HEK293T (cell line): ENCODE measurements around the gene SPDYE4.

Experiments
- CTCF ChIA-PET: fragments of 350-600 bp; formaldehyde crosslinking; extraction: SDS; loops from one replicate; lab custom pipeline; 2021; ENCODE audit warnings: antibody characterized with exemption, inconsistent platforms; lab: Yijun Ruan, JAX
- POLR2A ChIA-PET: fragments of 350-600 bp; formaldehyde crosslinking; extraction: SDS; loops from one replicate; lab custom pipeline; 2020; ENCODE audit warnings: antibody characterized with exemption, inconsistent platforms; lab: Yijun Ruan, JAX
- DNase-seq: peaks from one replicate; pipeline ENCODE4 v3.0.0; 2012; ENCODE audit warnings: mixed read lengths; ENCODE audit errors: extremely low spot score
- ARNT ChIP-seq: fragments of 450-650 bp; IDR thresholded peaks from 2 replicates; pipeline ENCODE4 v1.6.1; 2017; ENCODE audit warnings: mild to moderate bottlenecking
- BHLHE40 ChIP-seq: fragments of 450-650 bp; IDR thresholded peaks from 2 replicates; pipeline ENCODE4 v1.6.1; 2016; ENCODE audit warnings: mild to moderate bottlenecking, moderate library complexity, borderline replicate concordance
- CTBP1 ChIP-seq: fragments of 450-650 bp; IDR thresholded peaks from 2 replicates; pipeline ENCODE4 v1.6.1; 2016; ENCODE audit warnings: borderline replicate concordance
- ELF4 ChIP-seq: fragments of 450-650 bp; IDR thresholded peaks from 2 replicates; pipeline ENCODE4 v1.6.1; 2017; ENCODE audit warnings: antibody characterized with exemption
- FOXA1 ChIP-seq: fragments of 450-650 bp; IDR thresholded peaks from 2 replicates; pipeline ENCODE4 v1.6.1; 2016; ENCODE audit warnings: mild to moderate bottlenecking
- FOXK2 ChIP-seq: fragments of 450-650 bp; IDR thresholded peaks from 2 replicates; pipeline ENCODE4 v1.6.1; 2016; ENCODE audit warnings: mild to moderate bottlenecking
- FOXM1 ChIP-seq: fragments of 450-650 bp; IDR thresholded peaks from 2 replicates; pipeline ENCODE4 v1.6.1; 2017; ENCODE audit warnings: mild to moderate bottlenecking, borderline replicate concordance
- HDGF ChIP-seq: fragments of 450-650 bp; IDR thresholded peaks from 2 replicates; pipeline ENCODE4 v1.6.1; 2017; ENCODE audit warnings: antibody characterized with exemption, borderline replicate concordance
- L3MBTL2 ChIP-seq: fragments of 450-650 bp; conservative IDR thresholded peaks from 2 replicates; pipeline ENCODE4 v1.6.1; 2016; ENCODE audit warnings: mild to moderate bottlenecking
- LEF1 ChIP-seq: fragments of 450-650 bp; IDR thresholded peaks from 2 replicates; pipeline ENCODE4 v1.6.1; 2017; ENCODE audit warnings: mild to moderate bottlenecking, borderline replicate concordance
- NFRKB ChIP-seq: fragments of 450-650 bp; IDR thresholded peaks from 2 replicates; pipeline ENCODE4 v1.6.1; 2016; ENCODE audit warnings: mild to moderate bottlenecking, moderate library complexity
- PKNOX1 ChIP-seq: fragments of 450-650 bp; IDR thresholded peaks from 2 replicates; pipeline ENCODE4 v1.6.1; 2016
- SP1 ChIP-seq: fragments of 450-650 bp; IDR thresholded peaks from 2 replicates; pipeline ENCODE4 v1.6.1; 2017
- SUZ12 ChIP-seq: fragments of 450-650 bp; IDR thresholded peaks from 2 replicates; pipeline ENCODE4 v1.6.1; 2016; ENCODE audit warnings: mild to moderate bottlenecking
- TARDBP ChIP-seq: fragments of 450-650 bp; IDR thresholded peaks from 2 replicates; pipeline ENCODE4 v1.6.1; 2016
- ZNF384 ChIP-seq: fragments of 450-650 bp; IDR thresholded peaks from 2 replicates; pipeline ENCODE4 v1.6.1; 2016

SPDYE4 gene

GRCh38 chr17:8788998-8789397 is 30.7 kb upstream of the SPDYE4 start:
- TF ChIP-seq ZNF384 = no peak
- no peak for DNase-seq
- CTCF ChIA-PET = no interaction called here
- POLR2A ChIA-PET = no interaction called here

- ChIA-PET POLR2A (interaction anchor here (0.9 kb wide), 1 partner anchor 402 kb away, joined by 3 read pairs; no protein-coding TSS in a partner anchor), CTCF (interaction anchor here (0.6 to 2.2 kb wide), 8 partner anchors 9 to 398 kb away, joined by 3 to 10 read pairs (median 4); no protein-coding TSS in a partner anchor)
- DNase-seq = peak; percentile 78
- no peak for TF ChIP-seq SP1
These were observed 27.4 kb upstream of the SPDYE4 start for GRCh38 chr17:8785547-8786413.

GRCh38 chr17:8782176-8782575 is 23.8 kb upstream of the SPDYE4 start:
- no peak for TF ChIP-seq SUZ12
- TF ChIP-seq ZNF384 = no peak
- TF ChIP-seq FOXK2 = no peak
- TF ChIP-seq FOXA1 = no peak
- no peak for TF ChIP-seq HDGF
- no peak for TF ChIP-seq LEF1
- no peak for TF ChIP-seq FOXM1
- no peak for TF ChIP-seq NFRKB
- no peak for TF ChIP-seq CTBP1
- no peak for TF ChIP-seq SP1
- TF ChIP-seq ELF4 = no peak
- TF ChIP-seq TARDBP = no peak
- ChIA-PET POLR2A (no interaction called here), CTCF (interaction anchor here (0.6 kb wide), 1 partner anchor 400 kb away, joined by 3 read pairs; no protein-coding TSS in a partner anchor)
- no peak for DNase-seq

- no peak for DNase-seq
- ChIA-PET POLR2A (no interaction called here), CTCF (interaction anchor here (0.6 kb wide), 1 partner anchor 400 kb away, joined by 3 read pairs; no protein-coding TSS in a partner anchor)
- TF ChIP-seq LEF1 = no peak
- no peak for TF ChIP-seq TARDBP
- TF ChIP-seq HDGF = no peak
- TF ChIP-seq SP1 = no peak
- no peak for TF ChIP-seq SUZ12
These were observed 23.4 kb upstream of the SPDYE4 start for GRCh38 chr17:8781776-8782175.

GRCh38 chr17:8776881-8777280 is 18.5 kb upstream of the SPDYE4 start:
- POLR2A ChIA-PET = no interaction called here
- no peak for DNase-seq
- no peak for TF ChIP-seq NFRKB
- TF ChIP-seq LEF1 = no peak

GRCh38 chr17:8776248-8776647 is 17.9 kb upstream of the SPDYE4 start:
- no peak for DNase-seq
- CTCF ChIA-PET = interaction anchor here (1.9 kb wide), 1 partner anchor 10 kb away, joined by 4 read pairs; no protein-coding TSS in a partner anchor
- POLR2A ChIA-PET = no interaction called here
- TF ChIP-seq BHLHE40 (no peak), NFRKB (no peak), LEF1 (no peak), FOXA1 (no peak), FOXK2 (no peak), L3MBTL2 (no peak), CTBP1 (no peak), ZNF384 (no peak), SP1 (no peak), SUZ12 (no peak), ARNT (no peak), HDGF (no peak), PKNOX1 (no peak), TARDBP (no peak), ELF4 (no peak), FOXM1 (no peak)

More at GRCh38 chr17:8776881-8777280, 18.5 kb upstream of the SPDYE4 start:
- CTCF ChIA-PET = interaction anchor here (1.9 kb wide), 1 partner anchor 9 kb away, joined by 4 read pairs; no protein-coding TSS in a partner anchor

- DNase-seq = no peak
- ChIA-PET CTCF (no interaction called here), POLR2A (no interaction called here)
- TF ChIP-seq SP1 (no peak), HDGF (no peak), L3MBTL2 (no peak), ZNF384 (no peak), TARDBP (no peak), LEF1 (no peak), ARNT (no peak), CTBP1 (no peak), FOXM1 (no peak), PKNOX1 (no peak), SUZ12 (no peak), FOXA1 (no peak), NFRKB (no peak), BHLHE40 (no peak), FOXK2 (no peak), ELF4 (no peak)
These were observed 8.4 kb upstream of the SPDYE4 start for GRCh38 chr17:8766731-8767130.
